HG03354 (cell line): ENCODE measurements around the gene MIF4GD.
A peak's percentile ranks its signal among the peaks of the same experiment; 100 is the strongest.
"Not testable (repeated sequence)": the region's sequence is repeated elsewhere in the genome, so short reads cannot be mapped to it uniquely, and the experiment has no call there.

Experiments used
- ATAC-seq: cut with Tn5 transposase; IDR thresholded peaks from one replicate; pipeline ENCODE4 v1.9.1; 2021; ENCODE audit warnings: mild to moderate bottlenecking; ENCODE audit not compliant: unreplicated experiment, poor library complexity, severe bottlenecking

The MIF4GD gene

GRCh38 chr17:75263055-75263454 is 8.0 kb downstream of the MIF4GD start:
- no peak for ATAC-seq

DNA sequence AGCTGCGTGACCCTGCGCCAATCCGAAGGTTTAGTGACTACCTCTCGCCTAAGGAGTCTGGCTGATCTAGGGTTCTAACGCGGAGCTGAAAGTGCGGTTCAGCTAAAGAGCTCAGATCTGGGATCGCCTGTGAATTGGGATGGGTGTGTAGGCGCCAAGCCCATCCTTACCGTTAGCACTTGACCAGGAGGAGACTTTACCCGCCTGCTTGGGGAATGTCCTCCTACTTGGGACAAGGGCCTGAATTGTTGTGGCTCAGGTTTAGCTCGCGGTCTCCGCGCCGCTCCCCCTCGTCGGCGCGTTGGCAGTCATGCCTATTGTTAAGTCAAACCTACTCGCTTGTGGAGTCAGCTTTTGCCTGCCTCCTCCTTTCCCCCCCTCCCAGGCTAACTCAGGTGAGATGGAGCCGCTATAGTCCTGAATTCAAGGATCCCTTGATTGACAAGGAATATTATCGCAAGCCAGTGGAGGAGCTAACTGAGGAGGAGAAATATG is 8.9 kb downstream of the MIF4GD start:
- peak; percentile 11 for ATAC-seq

GRCh38 chr17:75261336-75262111 is 9.5 kb downstream of the MIF4GD start, which contains the start of the genes GGA3 and MRPS7:
GGA3 (minus strand) TSS chr17:75261606; CDS start chr17:75261587, 19 bp downstream.
MRPS7 (plus strand) TSS chr17:75261879; CDS start chr17:75261901, 22 bp downstream.
- peak; percentile 91 for ATAC-seq

DNA sequence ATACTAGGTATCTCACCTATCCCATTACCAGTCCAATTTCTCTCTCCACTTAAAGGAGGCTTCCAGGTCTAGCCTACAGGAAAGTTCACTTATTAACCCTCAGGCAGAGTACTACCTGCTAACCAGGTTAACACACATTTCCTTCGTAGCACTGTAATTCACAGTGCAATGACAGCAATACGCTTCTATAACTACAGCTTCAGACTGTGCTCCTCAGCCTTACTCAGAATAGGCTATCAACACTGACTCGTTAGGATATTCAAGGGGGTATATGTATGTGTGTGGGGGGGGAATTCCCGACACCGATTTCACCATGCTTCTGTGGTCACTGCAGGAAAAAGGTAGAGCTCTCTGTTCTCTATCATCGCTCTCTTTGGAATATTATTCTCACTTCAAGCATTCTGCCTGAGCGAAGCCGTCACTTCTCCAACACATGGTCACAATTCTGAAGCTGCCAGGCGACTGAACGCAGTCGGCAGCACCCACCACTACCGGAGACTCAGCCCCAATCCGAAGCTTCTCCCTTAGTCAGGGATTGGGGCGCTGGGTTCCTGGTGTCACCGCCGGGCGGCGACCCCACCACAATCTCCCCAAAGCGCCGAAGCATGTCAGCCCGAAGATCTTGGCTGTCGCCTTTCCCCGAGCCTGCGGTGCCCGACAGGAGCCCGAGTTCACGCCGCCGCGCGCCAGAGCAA is 10.2 kb downstream of the MIF4GD start:
- ATAC-seq, result peak; percentile 32

GRCh38 chr17:75257228-75257627 is 13.8 kb downstream of the MIF4GD start:
- ATAC-seq, result not testable (repeated sequence)

GRCh38 chr17:75255954-75256698 is 14.9 kb downstream of the MIF4GD start:
- not testable (repeated sequence) for ATAC-seq

DNA sequence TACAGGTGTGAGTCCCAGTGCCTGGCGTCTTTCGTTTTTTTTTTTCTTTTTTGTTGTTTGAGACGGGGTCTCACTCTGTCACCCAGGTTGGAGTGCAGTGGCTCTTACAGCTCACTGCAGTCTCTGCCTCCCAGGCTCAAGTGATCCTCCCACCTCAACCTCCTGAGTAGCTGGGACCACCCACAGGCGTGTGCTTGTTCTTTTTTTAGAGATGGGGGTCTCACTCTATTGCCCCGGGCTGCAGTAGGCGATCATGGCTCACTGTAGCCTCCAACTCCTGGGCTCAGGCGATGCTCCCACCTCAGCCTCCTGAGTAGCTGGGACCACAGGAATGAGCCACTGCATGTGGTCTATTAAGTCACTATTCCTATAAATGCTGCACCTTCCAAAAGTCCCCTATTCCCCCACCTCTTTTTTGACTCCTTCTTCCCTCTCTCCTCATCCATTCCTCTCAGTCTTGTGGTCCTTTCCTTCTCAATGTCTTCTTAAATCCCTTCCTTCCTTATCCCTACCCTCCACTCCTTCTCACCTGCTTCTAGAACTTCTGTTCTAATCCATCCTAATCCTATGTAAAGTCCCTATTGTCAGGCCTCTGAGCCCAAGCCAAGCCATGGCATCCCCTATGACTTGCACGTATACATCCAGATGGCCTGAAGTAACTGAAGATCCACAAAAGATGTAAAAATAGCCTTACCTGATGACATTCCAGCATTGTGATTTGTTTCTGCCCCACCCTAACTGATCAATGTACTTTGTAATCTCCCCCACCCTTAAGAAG is 18.8 kb downstream of the MIF4GD start:
- no peak for ATAC-seq

- peak; percentile 92 for ATAC-seq
Observed at GRCh38 chr17:75250009-75250471, 21.0 kb downstream of the MIF4GD start.

GRCh38 chr17:75249564-75249963 is 21.5 kb downstream of the MIF4GD start:
- no peak for ATAC-seq

DNA sequence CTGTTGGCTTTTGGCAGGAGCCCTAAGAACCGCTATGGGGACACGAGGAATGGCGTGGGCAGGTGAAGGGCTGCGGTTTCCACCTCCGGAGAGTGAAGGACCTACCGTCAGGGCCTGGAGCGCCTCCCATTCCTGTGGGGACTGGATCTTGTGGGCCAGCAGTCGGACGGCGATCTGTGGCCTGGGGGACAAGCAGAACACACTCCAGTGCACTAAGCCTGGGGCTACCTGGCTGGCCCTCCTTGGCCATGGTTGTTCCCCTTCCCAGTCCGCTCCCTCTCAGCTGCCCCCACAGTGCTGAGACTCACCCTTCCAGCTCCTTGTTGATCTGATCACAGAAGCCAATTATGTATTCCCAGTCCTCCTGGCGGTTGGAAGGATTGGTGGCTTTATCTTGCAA is 24.6 kb downstream of the MIF4GD start:
- no peak for ATAC-seq

GRCh38 chr17:75245011-75245410 is 26.0 kb downstream of the MIF4GD start:
- no peak for ATAC-seq

DNA sequence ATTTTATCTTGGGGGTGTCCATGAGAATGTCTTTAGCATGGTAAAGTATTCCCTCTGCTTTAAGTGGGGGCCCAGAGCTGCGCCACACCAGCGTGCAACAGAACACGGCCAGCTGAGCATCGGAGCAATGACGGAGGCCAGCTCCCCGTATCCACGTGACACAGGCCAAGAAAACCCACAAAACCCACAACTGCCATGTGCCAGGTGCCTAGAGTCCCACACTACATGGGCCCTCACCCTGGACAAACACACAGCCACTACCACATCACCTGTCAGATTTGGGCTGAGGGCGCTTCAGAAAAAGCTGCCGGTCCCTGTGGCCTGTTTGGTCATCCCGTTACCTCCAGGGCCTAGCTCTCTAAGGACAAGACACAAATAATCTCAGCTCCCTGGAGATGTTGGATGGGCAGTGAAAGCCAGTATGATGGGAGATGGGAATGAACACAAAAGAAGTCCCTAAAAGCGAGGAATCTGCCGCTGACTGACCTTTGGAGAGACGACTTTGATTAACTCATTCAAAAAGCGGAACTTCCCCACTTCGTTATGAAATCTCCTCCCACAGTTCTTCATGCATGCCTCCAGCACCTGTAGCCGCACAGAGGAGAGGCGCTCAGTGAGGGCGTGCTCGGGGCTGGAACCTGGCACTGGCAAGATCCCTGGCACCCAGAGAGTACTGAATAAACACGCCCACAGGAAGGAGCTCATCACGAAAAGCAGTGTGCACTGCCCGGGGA is 26.7 kb downstream of the MIF4GD start:
- no peak for ATAC-seq

- ATAC-seq, result no peak
Observed at GRCh38 chr17:75242461-75243042, 28.5 kb downstream of the MIF4GD start.

DNA sequence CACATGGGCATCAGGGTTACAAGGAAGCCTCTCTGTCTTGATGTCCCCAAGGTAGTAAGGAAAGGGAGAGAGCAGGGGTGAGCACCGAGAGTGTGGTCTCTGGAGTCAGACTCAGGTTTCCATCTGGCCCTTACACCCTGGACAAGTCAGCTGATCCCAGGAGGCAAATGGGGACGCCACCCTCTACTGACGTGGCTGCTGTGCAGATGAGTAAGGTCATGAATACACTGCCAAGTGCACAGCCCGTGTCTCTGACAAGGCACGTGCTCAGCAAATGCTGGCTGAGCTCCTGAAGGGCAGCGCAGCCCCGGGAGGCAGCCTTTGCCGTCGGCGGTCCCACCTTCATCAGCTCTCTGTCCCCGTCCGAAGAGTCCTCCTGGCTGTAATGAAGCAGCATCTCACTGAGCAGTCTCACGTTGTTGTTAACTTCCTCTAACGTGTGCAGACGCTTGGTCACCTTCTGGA is 29.0 kb downstream of the MIF4GD start:
- ATAC-seq, result no peak

GRCh38 chr17:75241502-75241901 is 29.5 kb downstream of the MIF4GD start:
- ATAC-seq, result no peak

- no peak for ATAC-seq
Observed at GRCh38 chr17:75241143-75241430, 29.9 kb downstream of the MIF4GD start.

DNA sequence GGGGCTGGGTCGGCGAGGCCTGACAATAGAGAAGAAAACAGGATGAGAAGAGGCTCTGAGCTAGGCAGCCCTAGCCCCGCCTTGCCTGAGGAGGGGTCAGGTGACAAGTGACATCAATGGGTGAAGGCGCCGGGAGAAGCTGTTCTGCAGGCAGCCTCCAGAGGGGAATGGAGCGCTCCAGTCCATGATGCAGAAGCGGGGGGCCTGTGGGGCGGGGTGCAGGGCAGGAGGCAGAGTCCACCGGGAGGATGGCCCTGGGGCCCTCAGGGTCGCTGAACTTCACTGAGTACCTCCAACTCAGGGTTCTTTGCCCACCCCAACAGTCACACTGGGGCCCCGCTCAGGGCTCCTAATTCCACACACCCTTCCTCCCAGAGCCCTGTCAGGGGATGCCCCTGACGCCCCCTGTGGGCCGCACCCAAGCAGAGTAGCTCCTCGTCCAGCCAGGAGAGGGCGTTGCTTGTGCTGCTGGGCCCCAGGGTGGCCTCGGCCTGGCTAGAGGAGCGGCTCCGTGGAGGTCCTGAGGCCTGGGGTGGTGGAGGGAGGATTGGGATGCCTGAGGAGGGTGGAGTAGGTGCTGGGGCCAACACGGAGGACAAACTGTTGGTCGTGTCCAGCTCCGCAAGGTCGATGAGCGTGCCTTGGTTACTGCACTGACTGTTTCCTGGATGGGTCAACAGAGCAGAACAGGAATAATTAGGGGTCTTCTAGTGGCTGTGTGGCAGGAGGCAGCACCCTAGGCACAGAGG is 30.5 kb downstream of the MIF4GD start:
- ATAC-seq, result no peak
